Measurements from ENCODE around the gene SLC39A11. TPM values are rescaled to one million over a fixed set of nuclear protein-coding genes. Genes with fewer than 3 reads are reported as not detected.

The SLC39A11 gene
- total and polyA plus RNA-seq, 2 donors (not counting 1 experiment from before 2014, with no cell fraction given) = 12.7 to 27.4 TPM

DNA sequence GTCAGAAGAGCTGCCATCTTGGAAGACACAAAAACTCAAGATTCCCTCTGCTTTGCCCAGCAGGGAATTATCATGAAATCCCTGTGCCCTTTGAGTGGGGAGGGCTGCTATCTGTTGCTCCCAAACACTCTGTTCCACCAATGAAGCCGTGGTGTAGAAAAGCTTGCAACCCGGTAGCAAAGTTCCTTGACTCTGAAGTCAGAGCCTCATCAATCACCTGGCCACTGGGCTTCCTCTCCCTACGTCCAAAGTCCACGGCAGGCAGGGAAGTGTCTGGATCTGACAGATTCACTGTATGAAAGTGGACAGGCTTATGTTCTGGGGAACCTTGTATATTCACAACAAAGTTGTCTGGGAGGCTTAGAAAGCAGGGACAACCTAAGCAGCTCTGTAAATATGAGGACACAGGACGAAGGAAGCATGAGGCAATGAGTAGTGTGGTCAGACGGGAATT lies 343.3 kb downstream of the SLC39A11 start:
- TF ChIP-seq, protein P1, sequence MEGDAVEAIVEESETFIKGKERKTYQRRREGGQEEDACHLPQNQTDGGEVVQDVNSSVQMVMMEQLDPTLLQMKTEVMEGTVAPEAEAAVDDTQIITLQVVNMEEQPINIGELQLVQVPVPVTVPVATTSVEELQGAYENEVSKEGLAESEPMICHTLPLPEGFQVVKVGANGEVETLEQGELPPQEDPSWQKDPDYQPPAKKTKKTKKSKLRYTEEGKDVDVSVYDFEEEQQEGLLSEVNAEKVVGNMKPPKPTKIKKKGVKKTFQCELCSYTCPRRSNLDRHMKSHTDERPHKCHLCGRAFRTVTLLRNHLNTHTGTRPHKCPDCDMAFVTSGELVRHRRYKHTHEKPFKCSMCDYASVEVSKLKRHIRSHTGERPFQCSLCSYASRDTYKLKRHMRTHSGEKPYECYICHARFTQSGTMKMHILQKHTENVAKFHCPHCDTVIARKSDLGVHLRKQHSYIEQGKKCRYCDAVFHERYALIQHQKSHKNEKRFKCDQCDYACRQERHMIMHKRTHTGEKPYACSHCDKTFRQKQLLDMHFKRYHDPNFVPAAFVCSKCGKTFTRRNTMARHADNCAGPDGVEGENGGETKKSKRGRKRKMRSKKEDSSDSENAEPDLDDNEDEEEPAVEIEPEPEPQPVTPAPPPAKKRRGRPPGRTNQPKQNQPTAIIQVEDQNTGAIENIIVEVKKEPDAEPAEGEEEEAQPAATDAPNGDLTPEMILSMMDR (conservative IDR thresholded peaks at IDR 0.05 in 1 of 2, IDR thresholded peaks at IDR 0.05 in 1 of 2; ENCODE audit: low read depth in 1 of 2, low read length in 2 of 2) = no peak
- no peak for TF ChIP-seq EZH2 (IDR thresholded peaks at IDR 0.05; ENCODE audit: low read length, missing control alignments)
- no peaks in the 10 kb centered on the region for H3K79me2 ChIP-seq (ENCODE audit: control insufficient read depth, insufficient read depth, low read length)
- no peak overlapping the region for H3K9ac ChIP-seq (ENCODE audit: insufficient read depth, low read length)
- H3K4me3 ChIP-seq (replicated peaks in 1 of 4; ENCODE audit: control extremely low read depth in 1 of 4, insufficient read depth in 1 of 4, low read depth in 3 of 4, low read length in 4 of 4) = no peak overlapping the region
- no peaks in the 10 kb centered on the region for H3K9me3 ChIP-seq (ENCODE audit: control insufficient read depth, insufficient read depth, low read depth, low read length)
- no peak overlapping the region for H3K27ac ChIP-seq (ENCODE audit: insufficient read depth, low read length)
- no peaks in the 10 kb centered on the region for H4K20me1 ChIP-seq (ENCODE audit: control insufficient read depth, extremely low read depth, insufficient read depth, low read length)
- no peak for DNase-seq (ENCODE audit: low read depth in 2 of 2)
- no peak overlapping the region for H3K4me2 ChIP-seq (ENCODE audit: extremely low read depth, insufficient read depth, low read length)
- no peak overlapping the region for H2AFZ ChIP-seq (ENCODE audit: low read length)
- no peaks in the 10 kb centered on the region for H3K4me1 ChIP-seq (ENCODE audit: control insufficient read depth, extremely low read depth, insufficient read depth, low read length)
- H3K36me3 ChIP-seq (ENCODE audit: control insufficient read depth, insufficient read depth, low read length) = no peaks in the 10 kb centered on the region
- H3K27me3 ChIP-seq (ENCODE audit: control insufficient read depth, insufficient read depth, low read length) = no peaks in the 10 kb centered on the region

DNA sequence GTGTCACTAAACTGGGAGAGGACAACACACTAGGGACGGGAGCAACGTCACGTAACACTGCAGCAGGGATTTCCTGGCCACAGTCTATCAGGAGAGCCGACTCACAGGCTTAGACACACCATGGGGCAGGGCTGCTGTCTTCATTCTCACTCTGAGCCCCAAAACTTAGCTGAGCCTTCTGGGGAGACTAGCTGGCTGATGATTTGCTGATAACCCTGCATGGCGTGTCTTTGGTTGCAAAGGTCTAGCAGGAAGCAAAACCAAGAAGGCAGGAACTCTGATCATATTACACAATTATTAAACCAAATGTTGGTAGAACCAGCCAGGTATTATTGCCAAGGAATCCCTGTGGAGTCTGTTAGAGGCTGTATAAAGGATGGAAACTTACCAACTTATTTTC lies 345.0 kb downstream of the SLC39A11 start:
- Histone ChIP-seq H3K4me1 (ENCODE audit: control insufficient read depth, extremely low read depth, insufficient read depth, low read length) (no peaks in the 10 kb centered on the region), H2AFZ (ENCODE audit: low read length) (no peak overlapping the region), H3K9ac (ENCODE audit: insufficient read depth, low read length) (no peak overlapping the region), H3K36me3 (ENCODE audit: control insufficient read depth, insufficient read depth, low read length) (no peaks in the 10 kb centered on the region), H3K27me3 (ENCODE audit: control insufficient read depth, insufficient read depth, low read length) (no peaks in the 10 kb centered on the region), H3K4me3 (replicated peaks in 1 of 4; ENCODE audit: control extremely low read depth in 1 of 4, insufficient read depth in 1 of 4, low read depth in 3 of 4, low read length in 4 of 4) (no peak overlapping the region), H3K4me2 (ENCODE audit: extremely low read depth, insufficient read depth, low read length) (no peak overlapping the region), H3K9me3 (ENCODE audit: control insufficient read depth, insufficient read depth, low read depth, low read length) (no peaks in the 10 kb centered on the region), H3K27ac (ENCODE audit: insufficient read depth, low read length) (no peak overlapping the region), H3K79me2 (ENCODE audit: control insufficient read depth, insufficient read depth, low read length) (no peaks in the 10 kb centered on the region), H4K20me1 (ENCODE audit: control insufficient read depth, extremely low read depth, insufficient read depth, low read length) (no peaks in the 10 kb centered on the region)
- TF ChIP-seq, protein P1 (conservative IDR thresholded peaks at IDR 0.05 in 1 of 2, IDR thresholded peaks at IDR 0.05 in 1 of 2; ENCODE audit: low read depth in 1 of 2, low read length in 2 of 2) = no peak
- no peak for TF ChIP-seq EZH2 (IDR thresholded peaks at IDR 0.05; ENCODE audit: low read length, missing control alignments)
- no peak for DNase-seq (ENCODE audit: low read depth in 2 of 2)

DNA sequence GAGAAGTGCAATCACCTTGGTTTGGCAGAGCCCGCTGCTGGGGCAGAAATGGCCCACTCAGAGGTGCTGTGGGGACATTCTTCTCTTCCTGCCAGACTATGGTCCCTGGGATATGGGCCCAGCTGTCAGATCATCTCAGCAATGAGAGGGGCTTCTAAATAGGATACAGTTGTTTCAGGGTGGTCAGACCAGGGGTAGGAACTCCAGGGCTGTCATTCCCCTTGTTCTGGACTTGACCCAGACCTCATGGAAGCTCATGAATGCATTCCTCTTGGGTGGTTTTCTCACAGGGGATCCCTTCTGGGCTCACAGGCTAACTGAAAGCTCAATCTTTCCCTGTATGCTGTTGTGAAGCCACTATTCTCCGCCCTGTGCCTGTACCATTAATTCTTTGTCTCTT lies 347.2 kb downstream of the SLC39A11 start:
- no peak overlapping the region for H2AFZ ChIP-seq (ENCODE audit: low read length)
- H3K9ac ChIP-seq (ENCODE audit: insufficient read depth, low read length) = no peak overlapping the region
- H3K4me1 ChIP-seq (ENCODE audit: control insufficient read depth, extremely low read depth, insufficient read depth, low read length) = no peaks in the 10 kb centered on the region
- no peaks in the 10 kb centered on the region for H3K27me3 ChIP-seq (ENCODE audit: control insufficient read depth, insufficient read depth, low read length)
- H3K4me3 ChIP-seq (replicated peaks in 1 of 4; ENCODE audit: control extremely low read depth in 1 of 4, insufficient read depth in 1 of 4, low read depth in 3 of 4, low read length in 4 of 4) = no peak overlapping the region
- TF ChIP-seq, protein P1 (conservative IDR thresholded peaks at IDR 0.05 in 1 of 2, IDR thresholded peaks at IDR 0.05 in 1 of 2; ENCODE audit: low read depth in 1 of 2, low read length in 2 of 2) = no peak
- no peak for TF ChIP-seq EZH2 (IDR thresholded peaks at IDR 0.05; ENCODE audit: low read length, missing control alignments)
- H3K27ac ChIP-seq (ENCODE audit: insufficient read depth, low read length) = no peak overlapping the region
- DNase-seq (ENCODE audit: low read depth in 2 of 2) = no peak
- no peaks in the 10 kb centered on the region for H4K20me1 ChIP-seq (ENCODE audit: control insufficient read depth, extremely low read depth, insufficient read depth, low read length)
- H3K4me2 ChIP-seq (ENCODE audit: extremely low read depth, insufficient read depth, low read length) = no peak overlapping the region
- no peaks in the 10 kb centered on the region for H3K9me3 ChIP-seq (ENCODE audit: control insufficient read depth, insufficient read depth, low read depth, low read length)
- H3K79me2 ChIP-seq (ENCODE audit: control insufficient read depth, insufficient read depth, low read length) = no peaks in the 10 kb centered on the region
- no peaks in the 10 kb centered on the region for H3K36me3 ChIP-seq (ENCODE audit: control insufficient read depth, insufficient read depth, low read length)

Data from fibroblast of lung (primary cell).